Measurements from ENCODE around the gene CLCN5. TPM values are rescaled to one million over a fixed set of nuclear protein-coding genes. Genes with fewer than 3 reads are reported as not detected.

CLCN5 gene
- total and polyA plus RNA-seq, 2 experiments from 2014 or later: 3.7 to 13.6 TPM

DNA sequence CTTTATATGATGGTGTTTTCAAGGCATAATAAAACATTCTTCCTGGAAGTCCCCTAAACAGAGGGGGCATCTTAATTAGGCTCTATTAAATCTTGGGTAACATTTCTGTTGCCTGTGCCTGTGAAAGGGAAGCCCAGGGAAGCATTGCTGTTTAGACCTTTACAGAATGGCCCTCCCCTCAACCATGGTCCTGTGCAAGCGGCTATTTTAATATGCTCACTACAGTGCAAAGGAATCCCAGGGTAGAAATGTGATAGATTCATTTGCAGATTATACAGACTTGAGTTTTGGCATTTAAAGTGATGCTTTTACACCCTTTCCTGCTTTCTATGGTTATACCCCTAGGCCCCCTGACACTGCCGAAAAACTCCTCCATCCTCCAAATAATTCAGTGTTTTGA, 65.3 kb downstream of the CLCN5 start:
- Histone ChIP-seq H3K27me3 (ENCODE audit: insufficient read depth) (no peaks in the 10 kb centered on the region), H3K79me2 (replicated peaks; ENCODE audit: insufficient read depth) (no peaks in the 10 kb centered on the region), H3F3A (replicated peaks; ENCODE audit: low read depth) (no peaks in the 10 kb centered on the region), H3K4me2 (no peak overlapping the region), H3K9me2 (ENCODE audit: insufficient read depth) (no peaks in the 10 kb centered on the region), H4K20me1 (replicated peaks; ENCODE audit: insufficient read depth) (no peaks in the 10 kb centered on the region), H3K4me3 (no peak overlapping the region), H3K36me3 (ENCODE audit: insufficient read depth) (no peaks in the 10 kb centered on the region), H3K27ac (ENCODE audit: low read depth) (no peak overlapping the region), H2AFZ (no peak overlapping the region), H3K4me1 (ENCODE audit: insufficient read depth) (no peaks in the 10 kb centered on the region)
- H3K4me1 Mint-ChIP-seq: peaks cover 5% of the 10 kb centered on the region; the same call in 2 of the 3 replicates
- no peaks in the 10 kb centered on the region for H3K27me3 Mint-ChIP-seq (ENCODE audit: insufficient read depth, low read depth, poor library complexity)
- no peak overlapping the region for H3K4me3 Mint-ChIP-seq
- TF ChIP-seq JUNB (IDR thresholded peaks at IDR 0.05; ENCODE audit: unreplicated experiment) (no peak), CREB1 (CRISPR knock-in tag; IDR thresholded peaks at IDR 0.05; ENCODE audit: low read depth) (no peak), EZH2 (IDR thresholded peaks at IDR 0.05; ENCODE audit: low read depth, unreplicated experiment) (no peak), ZNF331 (CRISPR knock-in tag; IDR thresholded peaks at IDR 0.05; ENCODE audit: low read depth) (no peak), NANOG (IDR thresholded peaks at IDR 0.05; ENCODE audit: borderline replicate concordance) (no peak), EZH2phosphoT487 (IDR thresholded peaks at IDR 0.05; ENCODE audit: unreplicated experiment) (no peak), ZNF114 (CRISPR knock-in tag; IDR thresholded peaks at IDR 0.05) (no peak), POLR2AphosphoS5 (IDR thresholded peaks at IDR 0.05; ENCODE audit: low read depth) (no peak), STAT1 (IDR thresholded peaks at IDR 0.05; ENCODE audit: unreplicated experiment) (no peak)
- TF ChIP-seq, protein P1, sequence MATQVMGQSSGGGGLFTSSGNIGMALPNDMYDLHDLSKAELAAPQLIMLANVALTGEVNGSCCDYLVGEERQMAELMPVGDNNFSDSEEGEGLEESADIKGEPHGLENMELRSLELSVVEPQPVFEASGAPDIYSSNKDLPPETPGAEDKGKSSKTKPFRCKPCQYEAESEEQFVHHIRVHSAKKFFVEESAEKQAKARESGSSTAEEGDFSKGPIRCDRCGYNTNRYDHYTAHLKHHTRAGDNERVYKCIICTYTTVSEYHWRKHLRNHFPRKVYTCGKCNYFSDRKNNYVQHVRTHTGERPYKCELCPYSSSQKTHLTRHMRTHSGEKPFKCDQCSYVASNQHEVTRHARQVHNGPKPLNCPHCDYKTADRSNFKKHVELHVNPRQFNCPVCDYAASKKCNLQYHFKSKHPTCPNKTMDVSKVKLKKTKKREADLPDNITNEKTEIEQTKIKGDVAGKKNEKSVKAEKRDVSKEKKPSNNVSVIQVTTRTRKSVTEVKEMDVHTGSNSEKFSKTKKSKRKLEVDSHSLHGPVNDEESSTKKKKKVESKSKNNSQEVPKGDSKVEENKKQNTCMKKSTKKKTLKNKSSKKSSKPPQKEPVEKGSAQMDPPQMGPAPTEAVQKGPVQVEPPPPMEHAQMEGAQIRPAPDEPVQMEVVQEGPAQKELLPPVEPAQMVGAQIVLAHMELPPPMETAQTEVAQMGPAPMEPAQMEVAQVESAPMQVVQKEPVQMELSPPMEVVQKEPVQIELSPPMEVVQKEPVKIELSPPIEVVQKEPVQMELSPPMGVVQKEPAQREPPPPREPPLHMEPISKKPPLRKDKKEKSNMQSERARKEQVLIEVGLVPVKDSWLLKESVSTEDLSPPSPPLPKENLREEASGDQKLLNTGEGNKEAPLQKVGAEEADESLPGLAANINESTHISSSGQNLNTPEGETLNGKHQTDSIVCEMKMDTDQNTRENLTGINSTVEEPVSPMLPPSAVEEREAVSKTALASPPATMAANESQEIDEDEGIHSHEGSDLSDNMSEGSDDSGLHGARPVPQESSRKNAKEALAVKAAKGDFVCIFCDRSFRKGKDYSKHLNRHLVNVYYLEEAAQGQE (IDR thresholded peaks at IDR 0.05; ENCODE audit: unreplicated experiment): no peak
- TF ChIP-seq, protein P2, sequence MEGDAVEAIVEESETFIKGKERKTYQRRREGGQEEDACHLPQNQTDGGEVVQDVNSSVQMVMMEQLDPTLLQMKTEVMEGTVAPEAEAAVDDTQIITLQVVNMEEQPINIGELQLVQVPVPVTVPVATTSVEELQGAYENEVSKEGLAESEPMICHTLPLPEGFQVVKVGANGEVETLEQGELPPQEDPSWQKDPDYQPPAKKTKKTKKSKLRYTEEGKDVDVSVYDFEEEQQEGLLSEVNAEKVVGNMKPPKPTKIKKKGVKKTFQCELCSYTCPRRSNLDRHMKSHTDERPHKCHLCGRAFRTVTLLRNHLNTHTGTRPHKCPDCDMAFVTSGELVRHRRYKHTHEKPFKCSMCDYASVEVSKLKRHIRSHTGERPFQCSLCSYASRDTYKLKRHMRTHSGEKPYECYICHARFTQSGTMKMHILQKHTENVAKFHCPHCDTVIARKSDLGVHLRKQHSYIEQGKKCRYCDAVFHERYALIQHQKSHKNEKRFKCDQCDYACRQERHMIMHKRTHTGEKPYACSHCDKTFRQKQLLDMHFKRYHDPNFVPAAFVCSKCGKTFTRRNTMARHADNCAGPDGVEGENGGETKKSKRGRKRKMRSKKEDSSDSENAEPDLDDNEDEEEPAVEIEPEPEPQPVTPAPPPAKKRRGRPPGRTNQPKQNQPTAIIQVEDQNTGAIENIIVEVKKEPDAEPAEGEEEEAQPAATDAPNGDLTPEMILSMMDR (conservative IDR thresholded peaks at IDR 0.05; ENCODE audit: low read depth in 2 of 2): no peak
- TF ChIP-seq, protein P3, sequence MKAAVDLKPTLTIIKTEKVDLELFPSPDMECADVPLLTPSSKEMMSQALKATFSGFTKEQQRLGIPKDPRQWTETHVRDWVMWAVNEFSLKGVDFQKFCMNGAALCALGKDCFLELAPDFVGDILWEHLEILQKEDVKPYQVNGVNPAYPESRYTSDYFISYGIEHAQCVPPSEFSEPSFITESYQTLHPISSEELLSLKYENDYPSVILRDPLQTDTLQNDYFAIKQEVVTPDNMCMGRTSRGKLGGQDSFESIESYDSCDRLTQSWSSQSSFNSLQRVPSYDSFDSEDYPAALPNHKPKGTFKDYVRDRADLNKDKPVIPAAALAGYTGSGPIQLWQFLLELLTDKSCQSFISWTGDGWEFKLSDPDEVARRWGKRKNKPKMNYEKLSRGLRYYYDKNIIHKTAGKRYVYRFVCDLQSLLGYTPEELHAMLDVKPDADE (IDR thresholded peaks at IDR 0.05): no peak
- TF ChIP-seq, protein P4, sequence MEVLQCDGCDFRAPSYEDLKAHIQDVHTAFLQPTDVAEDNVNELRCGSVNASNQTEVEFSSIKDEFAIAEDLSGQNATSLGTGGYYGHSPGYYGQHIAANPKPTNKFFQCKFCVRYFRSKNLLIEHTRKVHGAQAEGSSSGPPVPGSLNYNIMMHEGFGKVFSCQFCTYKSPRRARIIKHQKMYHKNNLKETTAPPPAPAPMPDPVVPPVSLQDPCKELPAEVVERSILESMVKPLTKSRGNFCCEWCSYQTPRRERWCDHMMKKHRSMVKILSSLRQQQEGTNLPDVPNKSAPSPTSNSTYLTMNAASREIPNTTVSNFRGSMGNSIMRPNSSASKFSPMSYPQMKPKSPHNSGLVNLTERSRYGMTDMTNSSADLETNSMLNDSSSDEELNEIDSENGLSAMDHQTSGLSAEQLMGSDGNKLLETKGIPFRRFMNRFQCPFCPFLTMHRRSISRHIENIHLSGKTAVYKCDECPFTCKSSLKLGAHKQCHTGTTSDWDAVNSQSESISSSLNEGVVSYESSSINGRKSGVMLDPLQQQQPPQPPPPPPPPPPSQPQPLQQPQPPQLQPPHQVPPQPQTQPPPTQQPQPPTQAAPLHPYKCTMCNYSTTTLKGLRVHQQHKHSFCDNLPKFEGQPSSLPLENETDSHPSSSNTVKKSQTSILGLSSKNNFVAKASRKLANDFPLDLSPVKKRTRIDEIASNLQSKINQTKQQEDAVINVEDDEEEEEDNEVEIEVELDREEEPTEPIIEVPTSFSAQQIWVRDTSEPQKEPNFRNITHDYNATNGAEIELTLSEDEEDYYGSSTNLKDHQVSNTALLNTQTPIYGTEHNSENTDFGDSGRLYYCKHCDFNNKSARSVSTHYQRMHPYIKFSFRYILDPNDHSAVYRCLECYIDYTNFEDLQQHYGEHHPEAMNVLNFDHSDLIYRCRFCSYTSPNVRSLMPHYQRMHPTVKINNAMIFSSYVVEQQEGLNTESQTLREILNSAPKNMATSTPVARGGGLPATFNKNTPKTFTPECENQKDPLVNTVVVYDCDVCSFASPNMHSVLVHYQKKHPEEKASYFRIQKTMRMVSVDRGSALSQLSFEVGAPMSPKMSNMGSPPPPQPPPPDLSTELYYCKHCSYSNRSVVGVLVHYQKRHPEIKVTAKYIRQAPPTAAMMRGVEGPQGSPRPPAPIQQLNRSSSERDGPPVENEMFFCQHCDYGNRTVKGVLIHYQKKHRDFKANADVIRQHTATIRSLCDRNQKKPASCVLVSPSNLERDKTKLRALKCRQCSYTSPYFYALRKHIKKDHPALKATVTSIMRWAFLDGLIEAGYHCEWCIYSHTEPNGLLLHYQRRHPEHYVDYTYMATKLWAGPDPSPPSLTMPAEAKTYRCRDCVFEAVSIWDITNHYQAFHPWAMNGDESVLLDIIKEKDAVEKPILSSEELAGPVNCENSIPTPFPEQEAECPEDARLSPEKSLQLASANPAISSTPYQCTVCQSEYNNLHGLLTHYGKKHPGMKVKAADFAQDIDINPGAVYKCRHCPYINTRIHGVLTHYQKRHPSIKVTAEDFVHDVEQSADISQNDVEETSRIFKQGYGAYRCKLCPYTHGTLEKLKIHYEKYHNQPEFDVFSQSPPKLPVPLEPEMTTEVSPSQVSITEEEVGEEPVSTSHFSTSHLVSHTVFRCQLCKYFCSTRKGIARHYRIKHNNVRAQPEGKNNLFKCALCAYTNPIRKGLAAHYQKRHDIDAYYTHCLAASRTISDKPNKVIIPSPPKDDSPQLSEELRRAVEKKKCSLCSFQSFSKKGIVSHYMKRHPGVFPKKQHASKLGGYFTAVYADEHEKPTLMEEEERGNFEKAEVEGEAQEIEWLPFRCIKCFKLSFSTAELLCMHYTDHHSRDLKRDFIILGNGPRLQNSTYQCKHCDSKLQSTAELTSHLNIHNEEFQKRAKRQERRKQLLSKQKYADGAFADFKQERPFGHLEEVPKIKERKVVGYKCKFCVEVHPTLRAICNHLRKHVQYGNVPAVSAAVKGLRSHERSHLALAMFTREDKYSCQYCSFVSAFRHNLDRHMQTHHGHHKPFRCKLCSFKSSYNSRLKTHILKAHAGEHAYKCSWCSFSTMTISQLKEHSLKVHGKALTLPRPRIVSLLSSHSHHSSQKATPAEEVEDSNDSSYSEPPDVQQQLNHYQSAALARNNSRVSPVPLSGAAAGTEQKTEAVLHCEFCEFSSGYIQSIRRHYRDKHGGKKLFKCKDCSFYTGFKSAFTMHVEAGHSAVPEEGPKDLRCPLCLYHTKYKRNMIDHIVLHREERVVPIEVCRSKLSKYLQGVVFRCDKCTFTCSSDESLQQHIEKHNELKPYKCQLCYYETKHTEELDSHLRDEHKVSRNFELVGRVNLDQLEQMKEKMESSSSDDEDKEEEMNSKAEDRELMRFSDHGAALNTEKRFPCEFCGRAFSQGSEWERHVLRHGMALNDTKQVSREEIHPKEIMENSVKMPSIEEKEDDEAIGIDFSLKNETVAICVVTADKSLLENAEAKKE (CRISPR knock-in tag; IDR thresholded peaks at IDR 0.05): no peak
- ATAC-seq: no peak
- DNase-seq (ENCODE audit: low spot score): no peak
- no peaks in the 10 kb centered on the region for H3K36me3 Mint-ChIP-seq (ENCODE audit: low read depth)
- H3K27ac Mint-ChIP-seq: no peak overlapping the region
- no peaks in the 10 kb centered on the region for H3K9me3 Mint-ChIP-seq
